Measurements from ENCODE around the gene ZBTB8B. TPM values are rescaled to one million over a fixed set of nuclear protein-coding genes. Genes with fewer than 3 reads are reported as not detected.

ZBTB8B gene
- under 1 TPM in 1 of 4 donors, not detected in 3; under 0.01 TPM for total RNA-seq

DNA sequence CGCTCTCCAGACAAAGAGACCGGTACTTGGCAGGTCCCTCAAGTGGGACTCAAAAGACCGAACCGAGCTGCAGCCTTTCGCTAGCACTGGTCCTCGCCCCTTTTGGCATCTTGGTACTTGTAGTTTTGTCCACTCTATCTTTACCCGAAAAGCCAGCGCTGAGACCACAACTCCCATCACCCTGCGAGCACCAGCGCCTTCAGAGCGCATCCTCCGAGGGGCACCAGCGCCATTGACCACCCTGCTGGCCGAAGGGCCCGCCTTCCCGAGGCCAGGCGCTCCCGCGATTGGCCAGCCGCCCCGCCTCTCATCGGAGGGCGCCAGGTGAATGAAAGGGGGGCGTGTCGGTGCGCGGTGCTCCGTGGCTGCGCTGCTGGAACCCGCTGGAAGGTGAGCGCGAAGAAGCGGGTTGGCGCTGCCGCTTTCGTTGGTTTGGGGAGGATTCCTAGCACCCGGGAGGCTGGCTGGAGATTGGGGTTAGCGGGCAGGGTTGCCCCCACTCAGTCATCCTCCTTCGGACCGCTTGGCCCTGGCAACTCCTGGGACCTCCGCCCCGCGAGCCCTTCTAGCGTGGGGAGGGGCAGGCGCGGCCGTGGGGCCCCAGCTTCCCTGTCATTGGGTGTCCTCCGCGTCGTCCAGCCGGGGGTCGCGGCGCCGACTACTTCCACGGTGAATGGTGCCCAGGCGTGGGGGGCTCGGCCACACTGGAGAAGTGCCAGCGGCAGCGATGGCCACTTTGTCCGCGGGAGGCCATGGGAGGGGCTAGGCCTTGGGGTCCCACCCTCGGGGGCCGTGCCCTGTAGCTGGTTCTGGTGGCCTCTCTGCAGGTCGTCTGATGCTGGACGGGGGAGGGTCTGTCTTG is at the start of gene ZBTB8B:
TSS of gene ZBTB8B (plus strand) at position 357 of the 862 bp plus-strand sequence. CDS start 5,553 bp downstream, outside the sequence.
- Histone ChIP-seq H3K4me3 (replicated peaks in 1 of 3) (peak within 1 kb of the TSS in 2 of 3 donors; percentile 27), H3K27me3 (no peaks in the 10 kb centered on the region), H3K36me3 (no peaks in the 10 kb centered on the region), H3K4me1 (peaks cover 5 to 12% of the 10 kb centered on the region in 2 donors), H3K9me3 (no peaks in the 10 kb centered on the region), H3K27ac (no peak within 1 kb of the TSS)
- 1 to 3% methylated on average over 21 to 31 of the region's 66 CpGs for WGBS, 2 donors
- no peak for TF ChIP-seq POLR2A (IDR thresholded peaks at IDR 0.05)
- TF ChIP-seq, protein P1, sequence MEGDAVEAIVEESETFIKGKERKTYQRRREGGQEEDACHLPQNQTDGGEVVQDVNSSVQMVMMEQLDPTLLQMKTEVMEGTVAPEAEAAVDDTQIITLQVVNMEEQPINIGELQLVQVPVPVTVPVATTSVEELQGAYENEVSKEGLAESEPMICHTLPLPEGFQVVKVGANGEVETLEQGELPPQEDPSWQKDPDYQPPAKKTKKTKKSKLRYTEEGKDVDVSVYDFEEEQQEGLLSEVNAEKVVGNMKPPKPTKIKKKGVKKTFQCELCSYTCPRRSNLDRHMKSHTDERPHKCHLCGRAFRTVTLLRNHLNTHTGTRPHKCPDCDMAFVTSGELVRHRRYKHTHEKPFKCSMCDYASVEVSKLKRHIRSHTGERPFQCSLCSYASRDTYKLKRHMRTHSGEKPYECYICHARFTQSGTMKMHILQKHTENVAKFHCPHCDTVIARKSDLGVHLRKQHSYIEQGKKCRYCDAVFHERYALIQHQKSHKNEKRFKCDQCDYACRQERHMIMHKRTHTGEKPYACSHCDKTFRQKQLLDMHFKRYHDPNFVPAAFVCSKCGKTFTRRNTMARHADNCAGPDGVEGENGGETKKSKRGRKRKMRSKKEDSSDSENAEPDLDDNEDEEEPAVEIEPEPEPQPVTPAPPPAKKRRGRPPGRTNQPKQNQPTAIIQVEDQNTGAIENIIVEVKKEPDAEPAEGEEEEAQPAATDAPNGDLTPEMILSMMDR (IDR thresholded peaks at IDR 0.05): peak in 1 of 6 experiments; percentile 5
- peak; percentile 85 to 86 for DNase-seq
- intact Hi-C loops (cut with DNase I): no loop called here

DNA sequence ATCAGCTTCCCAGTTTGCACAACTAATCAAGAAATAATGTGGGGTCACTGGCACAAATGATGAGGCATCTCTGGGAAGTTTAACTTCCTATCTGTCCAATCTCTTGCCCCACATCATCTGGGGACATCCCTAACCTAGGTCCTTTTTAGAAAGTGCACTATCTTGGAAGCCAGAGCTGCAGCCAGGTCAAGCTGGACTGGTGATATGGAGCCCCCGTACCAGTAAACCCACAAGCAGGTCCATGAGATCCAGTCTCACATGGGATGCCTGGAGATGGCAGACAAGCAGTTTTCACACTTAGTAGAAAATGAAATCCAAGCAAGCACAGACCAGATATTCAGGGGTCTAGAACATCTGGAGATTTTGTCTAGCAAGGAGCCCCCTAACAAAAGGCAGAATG is 43.1 kb upstream of the ZBTB8B start:
- Histone ChIP-seq H3K36me3 (no peaks in the 10 kb centered on the region), H3K9me3 (no peaks in the 10 kb centered on the region), H3K27me3 (no peaks in the 10 kb centered on the region), H3K4me1 (peaks cover 3 to 5% of the 10 kb centered on the region in 2 donors), H3K4me3 (replicated peaks in 1 of 3) (no peak overlapping the region), H3K27ac (no peak overlapping the region)
- no peak for DNase-seq
- TF ChIP-seq POLR2A (IDR thresholded peaks at IDR 0.05): no peak
- TF ChIP-seq, protein P1 (IDR thresholded peaks at IDR 0.05): no peak
- intact Hi-C loops (cut with DNase I): no loop called here
- WGBS, 2 donors: 73 to 100% methylated on average over 1 of the region's 1 CpG

DNA sequence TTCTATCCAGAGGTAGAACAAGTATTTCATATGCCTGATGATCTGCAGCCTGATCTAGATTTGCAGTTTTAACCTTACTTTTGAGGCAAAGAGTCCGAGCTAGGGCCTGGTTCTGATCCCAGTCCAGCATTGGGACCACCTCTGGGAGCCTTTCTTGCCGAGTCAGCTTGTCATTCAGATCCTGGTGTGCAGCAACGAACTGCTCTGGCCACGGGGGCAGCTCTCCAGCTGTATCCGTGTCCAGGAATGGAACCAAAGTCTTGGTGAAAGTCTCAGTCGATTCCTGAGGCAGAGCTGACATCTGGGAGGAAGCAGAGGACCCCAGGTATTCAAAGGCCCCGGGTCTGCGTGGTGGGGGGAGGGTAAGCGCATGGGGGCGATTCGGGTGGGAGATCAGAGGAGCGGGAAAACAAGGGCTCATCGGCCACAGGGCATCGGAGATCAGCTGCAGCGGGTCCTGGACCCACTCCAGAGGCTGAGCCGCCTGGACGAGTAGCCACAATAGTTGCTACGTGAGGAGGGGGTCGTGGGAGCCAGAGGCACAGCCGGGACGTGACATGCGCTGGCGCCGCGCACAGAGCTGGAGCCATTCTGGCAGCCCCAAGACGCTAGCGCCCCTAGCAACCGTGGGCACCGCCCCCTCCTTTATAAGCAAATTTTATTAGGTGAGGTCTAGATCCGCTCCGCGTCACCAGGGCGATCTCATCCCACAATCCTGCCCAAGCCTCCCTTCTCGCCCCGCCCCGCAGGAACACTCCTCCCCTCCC is 38.2 kb upstream of the ZBTB8B start:
- H3K27ac ChIP-seq: no peak overlapping the region
- no peaks in the 10 kb centered on the region for H3K9me3 ChIP-seq
- H3K27me3 ChIP-seq: no peaks in the 10 kb centered on the region
- TF ChIP-seq, protein P1 (IDR thresholded peaks at IDR 0.05): no peak
- no peak for TF ChIP-seq POLR2A (IDR thresholded peaks at IDR 0.05)
- DNase-seq: peak; percentile 28 to 33
- 6 to 10% methylated on average over 23 to 34 of the region's 36 CpGs for WGBS, 2 donors
- H3K4me1 ChIP-seq: peaks cover 6 to 9% of the 10 kb centered on the region in 2 donors
- intact Hi-C loops (cut with DNase I): no loop called here
- H3K36me3 ChIP-seq: no peaks in the 10 kb centered on the region
- no peak overlapping the region for H3K4me3 ChIP-seq (replicated peaks in 1 of 3)

DNA sequence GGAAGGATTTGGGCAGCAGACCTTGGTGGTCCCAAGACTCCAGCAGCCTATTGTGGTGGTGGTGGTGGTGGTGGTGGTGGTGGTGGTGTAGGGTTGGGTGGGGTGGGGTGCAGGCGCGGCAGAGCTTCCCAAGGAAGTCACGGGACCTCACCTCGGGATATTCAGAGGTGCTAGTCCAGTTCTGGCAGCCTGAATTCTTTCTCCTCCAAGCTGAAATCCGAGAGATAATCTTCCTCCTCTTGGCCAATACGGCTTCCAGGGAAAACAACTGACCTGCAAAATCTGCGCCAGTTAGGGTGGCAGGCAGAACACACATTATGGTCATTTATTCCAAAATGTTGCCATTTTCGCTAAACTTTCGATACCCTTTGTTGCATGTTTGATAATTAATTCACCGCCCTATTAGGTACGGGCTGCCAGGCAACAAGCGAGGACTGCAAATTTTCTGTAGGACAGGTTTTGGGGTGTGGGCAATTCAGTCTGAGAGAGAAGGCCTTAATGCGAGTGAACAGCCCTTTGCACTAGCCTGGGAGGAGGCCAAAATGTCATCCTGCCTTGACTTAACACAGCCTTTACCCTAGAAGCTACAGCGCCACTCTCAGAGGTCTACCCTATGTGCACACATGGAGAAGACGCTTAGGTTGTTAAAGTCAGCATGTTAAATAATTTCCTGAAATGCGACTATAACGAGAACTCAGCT is 37.5 kb upstream of the ZBTB8B start:
- no peak overlapping the region for H3K4me3 ChIP-seq (replicated peaks in 1 of 3)
- H3K27me3 ChIP-seq: no peaks in the 10 kb centered on the region

More for the DNA sequence above, 37.5 kb upstream of the ZBTB8B start:
- no peak for DNase-seq
- intact Hi-C loops (cut with DNase I): no loop called here
- H3K27ac ChIP-seq: no peak overlapping the region
- TF ChIP-seq, protein P1 (IDR thresholded peaks at IDR 0.05): no peak
- TF ChIP-seq POLR2A (IDR thresholded peaks at IDR 0.05): no peak
- 73 to 77% methylated on average over 14 to 17 of the region's 17 CpGs for WGBS, 2 donors
- H3K4me1 ChIP-seq: peaks cover 6 to 9% of the 10 kb centered on the region in 2 donors
- no peaks in the 10 kb centered on the region for H3K36me3 ChIP-seq
- H3K9me3 ChIP-seq: no peaks in the 10 kb centered on the region

Data from thyroid gland (tissue), 4 donors.